Measurements from ENCODE around the gene GMDS. TPM values are rescaled to one million over a fixed set of nuclear protein-coding genes. Genes with fewer than 3 reads are reported as not detected.

The GMDS gene
- total and polyA plus RNA-seq, 2 donors (not counting 1 experiment from before 2014, with no cell fraction given), result 11.5 to 16.4 TPM

- DNase-seq, result peak; percentile 78
- Mint-ChIP-seq H3K4me3 (peak overlapping the region; percentile 88), H3K27me3 (peaks cover 57% of the 10 kb centered on the region), H3K9me3 (ENCODE audit: insufficient read depth) (no peaks in the 10 kb centered on the region), H3K27ac (peak overlapping the region; percentile 81), H3K4me1 (peaks cover 45% of the 10 kb centered on the region)
- H3K36me3 ChIP-seq (replicated peaks in 1 of 2; ENCODE audit: control extremely low read depth in 1 of 2, control insufficient read depth in 1 of 2, extremely low read depth in 1 of 2, insufficient read depth in 2 of 2, low read length in 1 of 2), result no peaks in the 10 kb centered on the region
- intact Hi-C loops (cut with micrococcal nuclease), result loop anchor here (5.0 kb wide), 1 partner anchor 223 kb away; the partner anchor contains the start of gene FOXF2
- peak overlapping the region; percentile 48 for H3K9ac ChIP-seq (ENCODE audit: low read length)
- H3K4me2 ChIP-seq (replicated peaks; ENCODE audit: low read depth, low read length, poor library complexity, severe bottlenecking), result peak overlapping the region; percentile 85
- H4K20me1 ChIP-seq (ENCODE audit: control insufficient read depth, insufficient read depth, low read length, poor library complexity, severe bottlenecking), result peaks cover 7% of the 10 kb centered on the region
- H3K79me2 ChIP-seq (ENCODE audit: control insufficient read depth, insufficient read depth, low read length), result no peaks in the 10 kb centered on the region
- peaks cover 0 to 62% (median 13%) of the 10 kb centered on the region in 3 donors for H3K9me3 ChIP-seq (ENCODE audit: control extremely low read depth in 1 of 3, control insufficient read depth in 2 of 3, insufficient read depth in 1 of 3, low read length in 2 of 3)
- TF ChIP-seq EZH2 (IDR thresholded peaks at IDR 0.05; ENCODE audit: borderline replicate concordance, insufficient read depth, low read depth, low read length, poor library complexity, severe bottlenecking), result peak; percentile 74
- TF ChIP-seq CTCF (IDR thresholded peaks at IDR 0.05), result no peak
- H3K27me3 ChIP-seq (replicated peaks in 1 of 4; ENCODE audit: control extremely low read depth in 1 of 4, control insufficient read depth in 3 of 4, insufficient read depth in 4 of 4, low read length in 3 of 4), result peaks cover 0 to 74% (median 61%) of the 10 kb centered on the region in 4 experiments
- H3K4me1 ChIP-seq (ENCODE audit: control insufficient read depth in 2 of 2, insufficient read depth in 2 of 2, low read length in 2 of 2), result peaks cover 62 to 70% of the 10 kb centered on the region in 2 donors
- ChIA-PET CTCF (interaction anchor here (0.6 to 2.3 kb wide), 5 partner anchors 14 to 1024 kb away, joined by 3 to 8 read pairs (median 4); no protein-coding TSS in a partner anchor), POLR2A (no interaction called here)
- ATAC-seq (ENCODE audit: low read depth), result peak; percentile 14
- H3K4me3 ChIP-seq (ENCODE audit: control extremely low read depth in 1 of 5, extremely low read depth in 1 of 5, insufficient read depth in 1 of 5, low read depth in 2 of 5, low read length in 4 of 5), result peak overlapping the region in 3 of 5 experiments; percentile 44 to 47 (median 46)
- 7% methylated on average over 101 of the region's 101 CpGs for WGBS (ENCODE audit: insufficient coverage)
- H3K27ac ChIP-seq (ENCODE audit: low read length in 2 of 2), result no peak overlapping the region
- H2AFZ ChIP-seq (ENCODE audit: insufficient read depth, low read depth, low read length, poor library complexity, severe bottlenecking), result peak overlapping the region; percentile 54
Measured at GRCh38 chr6:1610497-1611321, 634.7 kb downstream of the GMDS start.
